ENCODE data around the gene RGPD3. TPM values are rescaled to one million over a fixed set of nuclear protein-coding genes. Genes with fewer than 3 reads are reported as not detected.

RGPD3 gene
- total RNA-seq, 1 donor from 2014 or later = not detected

GRCh38 chr2:106358081-106358480, 110.1 kb downstream of the RGPD3 start:
- H3K4me3 ChIP-seq = no peak overlapping the region
- intact Hi-C loops (cut with micrococcal nuclease) = no loop called here
- H3K27ac ChIP-seq (replicated peaks) = no peak overlapping the region
- H3K4me1 ChIP-seq = peaks cover 12% of the 10 kb centered on the region
- DNase-seq = no peak
- no peaks in the 10 kb centered on the region for H3K9me3 ChIP-seq (replicated peaks)
- no peaks in the 10 kb centered on the region for H3K36me3 ChIP-seq
- TF ChIP-seq CTCF (IDR thresholded peaks at IDR 0.05; ENCODE audit: borderline replicate concordance) = no peak
- no peaks in the 10 kb centered on the region for H3K27me3 ChIP-seq (ENCODE audit: low read depth)

GRCh38 chr2:106356291-106356690, 111.9 kb downstream of the RGPD3 start:
- intact Hi-C loops (cut with micrococcal nuclease) = no loop called here
- Histone ChIP-seq H3K36me3 (no peaks in the 10 kb centered on the region), H3K4me1 (peaks cover 14% of the 10 kb centered on the region), H3K27me3 (ENCODE audit: low read depth) (no peaks in the 10 kb centered on the region), H3K4me3 (no peak overlapping the region), H3K9me3 (replicated peaks) (no peaks in the 10 kb centered on the region), H3K27ac (replicated peaks) (no peak overlapping the region)
- DNase-seq = no peak
- TF ChIP-seq CTCF (IDR thresholded peaks at IDR 0.05; ENCODE audit: borderline replicate concordance) = no peak

- no peak for DNase-seq
- no peaks in the 10 kb centered on the region for H3K27me3 ChIP-seq (ENCODE audit: low read depth)
- H3K9me3 ChIP-seq (replicated peaks) = no peaks in the 10 kb centered on the region
- no peak overlapping the region for H3K27ac ChIP-seq (replicated peaks)
- H3K4me3 ChIP-seq = no peak overlapping the region
- H3K4me1 ChIP-seq = peaks cover 20% of the 10 kb centered on the region
- no peak for TF ChIP-seq CTCF (IDR thresholded peaks at IDR 0.05; ENCODE audit: borderline replicate concordance)
- intact Hi-C loops (cut with micrococcal nuclease) = no loop called here
- no peaks in the 10 kb centered on the region for H3K36me3 ChIP-seq
Observed at GRCh38 chr2:106353676-106354075, 114.5 kb downstream of the RGPD3 start.

- no peak for DNase-seq
- Histone ChIP-seq H3K4me1 (peaks cover 8% of the 10 kb centered on the region), H3K9me3 (replicated peaks) (no peaks in the 10 kb centered on the region), H3K27ac (replicated peaks) (no peak overlapping the region), H3K36me3 (no peaks in the 10 kb centered on the region), H3K4me3 (no peak overlapping the region), H3K27me3 (ENCODE audit: low read depth) (no peaks in the 10 kb centered on the region)
- TF ChIP-seq CTCF (IDR thresholded peaks at IDR 0.05; ENCODE audit: borderline replicate concordance) = no peak
- intact Hi-C loops (cut with micrococcal nuclease) = no loop called here
Observed at GRCh38 chr2:106350980-106351379, 117.2 kb downstream of the RGPD3 start.

- Histone ChIP-seq H3K9me3 (replicated peaks) (peaks cover 9% of the 10 kb centered on the region), H3K4me3 (no peak overlapping the region), H3K27me3 (ENCODE audit: low read depth) (no peaks in the 10 kb centered on the region), H3K27ac (replicated peaks) (no peak overlapping the region), H3K36me3 (no peaks in the 10 kb centered on the region), H3K4me1 (no peaks in the 10 kb centered on the region)
- DNase-seq = no peak
- no peak for TF ChIP-seq CTCF (IDR thresholded peaks at IDR 0.05; ENCODE audit: borderline replicate concordance)
- intact Hi-C loops (cut with micrococcal nuclease) = no loop called here
Observed at GRCh38 chr2:106344302-106344701, 123.9 kb downstream of the RGPD3 start.

GRCh38 chr2:106343274-106343673, 124.9 kb downstream of the RGPD3 start:
- Histone ChIP-seq H3K36me3 (no peaks in the 10 kb centered on the region), H3K4me3 (no peak overlapping the region), H3K9me3 (replicated peaks) (peaks cover 9% of the 10 kb centered on the region), H3K27ac (replicated peaks) (no peak overlapping the region), H3K27me3 (ENCODE audit: low read depth) (no peaks in the 10 kb centered on the region), H3K4me1 (peaks cover under 1% of the 10 kb centered on the region)
- no peak for TF ChIP-seq CTCF (IDR thresholded peaks at IDR 0.05; ENCODE audit: borderline replicate concordance)
- DNase-seq = no peak
- intact Hi-C loops (cut with micrococcal nuclease) = no loop called here
